Fibroblast of the aortic adventitia (primary cell): Measurements from ENCODE around the gene DNAAF5. TPM values are rescaled to one million over a fixed set of nuclear protein-coding genes. Genes with fewer than 3 reads are reported as not detected.

Experiments
- DNase-seq: peaks from one replicate; pipeline ENCODE4 v3.0.0-alpha.2; 2010; ENCODE audit warnings: low read depth
- H3K4me3 ChIP-seq: 2 replicates; pipeline ENCODE4 v1.5.1; 2011; ENCODE audit warnings: low read depth, mild to moderate bottlenecking, control low read depth, low read length, moderate library complexity
- total RNA-seq: library from RNA; depleted of rRNA; stranded (reverse); fragments of >200 nt; gene quantifications from 2 replicates; pipeline ENCODE4 v1.2.3, GENCODE V29; 2012; ENCODE audit warnings: low replicate concordance
- TF ChIP-seq, protein P1 (sequence below): IDR thresholded peaks from 2 replicates; pipeline ENCODE4 v1.5.1; 2011; ENCODE audit warnings: mild to moderate bottlenecking, low read length, control low read depth, inconsistent platforms; ENCODE audit not compliant: insufficient read depth

The DNAAF5 gene
- total RNA-seq, 1 donor, result 22.0 TPM

GRCh38 chr7:828793-829561 is 102.5 kb downstream of the DNAAF5 start:
- DNase-seq, result no peak
- H3K4me3 ChIP-seq, result no peak overlapping the region
- TF ChIP-seq, protein P1, sequence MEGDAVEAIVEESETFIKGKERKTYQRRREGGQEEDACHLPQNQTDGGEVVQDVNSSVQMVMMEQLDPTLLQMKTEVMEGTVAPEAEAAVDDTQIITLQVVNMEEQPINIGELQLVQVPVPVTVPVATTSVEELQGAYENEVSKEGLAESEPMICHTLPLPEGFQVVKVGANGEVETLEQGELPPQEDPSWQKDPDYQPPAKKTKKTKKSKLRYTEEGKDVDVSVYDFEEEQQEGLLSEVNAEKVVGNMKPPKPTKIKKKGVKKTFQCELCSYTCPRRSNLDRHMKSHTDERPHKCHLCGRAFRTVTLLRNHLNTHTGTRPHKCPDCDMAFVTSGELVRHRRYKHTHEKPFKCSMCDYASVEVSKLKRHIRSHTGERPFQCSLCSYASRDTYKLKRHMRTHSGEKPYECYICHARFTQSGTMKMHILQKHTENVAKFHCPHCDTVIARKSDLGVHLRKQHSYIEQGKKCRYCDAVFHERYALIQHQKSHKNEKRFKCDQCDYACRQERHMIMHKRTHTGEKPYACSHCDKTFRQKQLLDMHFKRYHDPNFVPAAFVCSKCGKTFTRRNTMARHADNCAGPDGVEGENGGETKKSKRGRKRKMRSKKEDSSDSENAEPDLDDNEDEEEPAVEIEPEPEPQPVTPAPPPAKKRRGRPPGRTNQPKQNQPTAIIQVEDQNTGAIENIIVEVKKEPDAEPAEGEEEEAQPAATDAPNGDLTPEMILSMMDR, result no peak

DNA sequence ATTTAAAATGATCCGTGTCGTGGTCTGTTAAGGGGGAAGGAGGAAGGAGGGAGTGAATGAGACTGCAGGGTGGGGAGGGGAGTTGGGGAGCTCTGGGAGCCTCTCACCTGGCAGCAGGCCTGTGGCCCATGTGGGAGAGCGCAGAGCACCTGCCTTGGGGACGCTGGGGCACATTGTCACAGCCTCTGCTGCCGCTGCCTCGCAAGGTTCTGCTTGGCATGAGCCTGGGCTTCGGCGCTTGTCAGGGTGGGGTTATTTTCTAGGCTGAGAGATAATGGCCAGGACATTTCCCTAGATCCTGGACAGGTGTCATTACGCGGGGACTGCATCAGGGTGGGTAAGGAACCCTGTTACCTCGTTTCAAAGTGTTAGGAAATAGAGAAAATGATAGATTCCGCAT is 103.6 kb downstream of the DNAAF5 start:
- TF ChIP-seq, protein P1, result no peak
- no peak overlapping the region for H3K4me3 ChIP-seq
- no peak for DNase-seq

DNA sequence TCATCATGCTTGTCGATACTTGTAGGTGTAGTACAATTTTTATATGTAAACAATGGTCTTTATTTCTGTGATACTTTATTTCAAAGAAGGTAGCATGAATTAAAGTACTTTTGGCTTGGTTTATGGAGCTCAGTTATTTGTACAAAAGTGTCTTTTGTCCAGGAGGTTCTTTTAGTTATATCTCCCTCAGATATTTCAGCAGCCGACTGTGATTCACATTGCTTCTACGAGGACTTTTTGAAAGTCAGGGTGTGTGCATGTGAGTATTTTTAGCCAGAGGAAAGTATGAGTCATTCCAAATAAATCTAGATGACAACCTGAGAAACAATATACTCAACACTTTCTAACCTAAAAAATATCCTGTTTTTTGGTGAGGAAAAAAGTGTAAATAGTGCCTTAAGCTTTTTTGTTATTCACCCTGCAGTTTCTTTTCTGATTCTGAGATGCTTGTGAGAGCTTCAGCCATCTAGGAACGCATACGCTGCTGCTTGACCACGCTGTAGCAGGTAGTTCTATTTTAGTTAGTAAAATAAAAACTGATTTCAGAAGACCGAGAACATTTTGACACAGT is 105.2 kb downstream of the DNAAF5 start:
- peak overlapping the region; percentile 58 for H3K4me3 ChIP-seq
- TF ChIP-seq, protein P1, result no peak
- peak; percentile 95 for DNase-seq

GRCh38 chr7:832167-832967 is 105.9 kb downstream of the DNAAF5 start, which contains the start of gene SUN1:
TSS of gene SUN1 (plus strand) at chr7:832476. CDS start at chr7:832525, 49 bp downstream.
- peak; percentile 59 for DNase-seq
- TF ChIP-seq, protein P1, result no peak
- H3K4me3 ChIP-seq, result peak within 1 kb of the TSS; percentile 58

DNA sequence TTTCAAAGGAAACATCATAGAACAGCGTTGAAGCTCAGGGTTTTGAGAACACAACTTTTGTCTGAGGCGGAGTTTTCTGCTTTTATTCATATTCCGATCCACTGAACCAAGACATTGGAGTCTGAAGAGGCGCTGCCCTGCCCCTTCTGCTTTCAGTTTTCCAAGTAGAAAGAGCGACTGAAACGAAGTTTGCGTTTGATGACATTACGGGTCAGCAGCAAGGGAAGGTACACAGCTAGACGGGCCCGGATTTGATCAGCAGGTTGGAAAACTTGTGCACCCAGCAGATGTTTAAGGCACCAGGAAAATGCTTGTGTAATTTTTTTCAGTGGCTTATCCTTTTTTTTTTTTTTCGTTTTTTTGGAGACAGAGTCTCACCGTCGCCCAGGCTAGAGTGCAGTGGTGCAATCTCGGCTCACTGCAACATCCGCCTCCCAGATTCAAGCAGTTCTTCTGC is 106.5 kb downstream of the DNAAF5 start:
- TF ChIP-seq, protein P1, result no peak
- DNase-seq, result no peak
- no peak overlapping the region for H3K4me3 ChIP-seq

- no peak for DNase-seq
- TF ChIP-seq, protein P1, result no peak
- H3K4me3 ChIP-seq, result no peak overlapping the region
These were observed 107.2 kb downstream of the DNAAF5 start for GRCh38 chr7:833601-834258.
